Measurements from ENCODE around the gene RBP4.
"Not testable (repeated sequence)": the region's sequence is repeated elsewhere in the genome, so short reads cannot be mapped to it uniquely, and the experiment has no call there.

Gene RBP4

GRCh38 chr10:93567277-93568104 lies 33.5 kb downstream of the RBP4 start:
- in situ Hi-C loops (cut with MboI; ENCODE audit: low sequenced_read_pairs) = no loop called here

GRCh38 chr10:93566435-93567276 lies 34.4 kb downstream of the RBP4 start, which contains the start of gene FFAR4:
Gene FFAR4 (plus strand): TSS chr10:93566665. CDS start chr10:93566721, 56 bp downstream.
- in situ Hi-C loops (cut with MboI; ENCODE audit: low sequenced_read_pairs) = no loop called here

GRCh38 chr10:93565446-93565845 lies 35.6 kb downstream of the RBP4 start:
- in situ Hi-C loops (cut with MboI; ENCODE audit: low sequenced_read_pairs) = no loop called here

GRCh38 chr10:93560541-93560940 lies 40.5 kb downstream of the RBP4 start:
- in situ Hi-C loops (cut with MboI; ENCODE audit: low sequenced_read_pairs) = no loop called here

GRCh38 chr10:93559490-93559889 lies 41.5 kb downstream of the RBP4 start:
- in situ Hi-C loops (cut with MboI; ENCODE audit: low sequenced_read_pairs) = no loop called here

GRCh38 chr10:93554760-93555432 lies 46.1 kb downstream of the RBP4 start:
- in situ Hi-C loops (cut with MboI; ENCODE audit: low sequenced_read_pairs) = no loop called here

- in situ Hi-C loops (cut with MboI; ENCODE audit: low sequenced_read_pairs) = no loop called here
These were observed 46.7 kb downstream of the RBP4 start for GRCh38 chr10:93554316-93554663.

GRCh38 chr10:93553482-93554315 lies 47.3 kb downstream of the RBP4 start:
- in situ Hi-C loops (cut with MboI; ENCODE audit: low sequenced_read_pairs) = no loop called here

GRCh38 chr10:93552780-93553179 lies 48.3 kb downstream of the RBP4 start:
- in situ Hi-C loops (cut with MboI; ENCODE audit: low sequenced_read_pairs) = no loop called here

GRCh38 chr10:93550606-93551005 lies 50.4 kb downstream of the RBP4 start:
- in situ Hi-C loops (cut with MboI; ENCODE audit: low sequenced_read_pairs) = no loop called here

- in situ Hi-C loops (cut with MboI; ENCODE audit: low sequenced_read_pairs) = no loop called here
These were observed 52.5 kb downstream of the RBP4 start for GRCh38 chr10:93548376-93549071.

GRCh38 chr10:93547522-93547921 lies 53.5 kb downstream of the RBP4 start:
- in situ Hi-C loops (cut with MboI; ENCODE audit: low sequenced_read_pairs) = no loop called here

- in situ Hi-C loops (cut with MboI; ENCODE audit: low sequenced_read_pairs) = not testable (repeated sequence)
These were observed 54.0 kb downstream of the RBP4 start for GRCh38 chr10:93546995-93547394.

GRCh38 chr10:93542358-93542791 lies 58.7 kb downstream of the RBP4 start:
- in situ Hi-C loops (cut with MboI; ENCODE audit: low sequenced_read_pairs) = no loop called here

Data from hTERT RPE-1 (cell line).